Posterior cingulate gyrus (tissue), 11 donors: Measurements from ENCODE around the gene PROK1.
A peak's percentile ranks its signal among the peaks of the same experiment; 100 is the strongest.

Experiments
- DNase-seq, 10 donors: peaks; one replicate each; pipeline versions ENCODE4 v3.0.0 to v3.0.0-alpha.2; 2020 to 2021; ENCODE audit warnings: mixed read lengths in 3 of 10
- intact Hi-C: fragments of 100-400 bp; cut with DNase I; formaldehyde crosslinking; loops from one replicate; pipeline ENCODE4 v1.15.1; 2023

PROK1 gene

GRCh38 chr1:110483308-110483685, 32.3 kb downstream of the PROK1 start:
- peak in 5 of 10 donors; percentile 21 to 87 (median 48) for DNase-seq

GRCh38 chr1:110484801-110485200, 33.9 kb downstream of the PROK1 start:
- intact Hi-C loops: no loop called here

More at GRCh38 chr1:110483308-110483685, 32.3 kb downstream of the PROK1 start:
- intact Hi-C loops: no loop called here

GRCh38 chr1:110485725-110486124, 34.8 kb downstream of the PROK1 start:
- intact Hi-C loops: no loop called here
- peak in 1 of 10 donors; percentile 77 for DNase-seq

More at GRCh38 chr1:110484801-110485200, 33.9 kb downstream of the PROK1 start:
- peak in 1 of 10 donors; percentile 77 for DNase-seq

GRCh38 chr1:110487726-110488125, 36.8 kb downstream of the PROK1 start:
- intact Hi-C loops: no loop called here
- peak in 1 of 10 donors; percentile 44 for DNase-seq

- peak in 1 of 10 donors; percentile 63 for DNase-seq
- intact Hi-C loops: no loop called here
These were observed 37.2 kb downstream of the PROK1 start for GRCh38 chr1:110488161-110488560.

GRCh38 chr1:110488867-110489266, 37.9 kb downstream of the PROK1 start:
- no peak for DNase-seq
- intact Hi-C loops: no loop called here

GRCh38 chr1:110489406-110489805, 38.5 kb downstream of the PROK1 start:
- peak in 1 of 10 donors; percentile 79 for DNase-seq
- intact Hi-C loops: no loop called here

- peak in 1 of 10 donors; percentile 55 for DNase-seq
- intact Hi-C loops: no loop called here
These were observed 39.1 kb downstream of the PROK1 start for GRCh38 chr1:110489973-110490542.

GRCh38 chr1:110490791-110491451, 40.0 kb downstream of the PROK1 start:
- peak in 8 of 10 donors; percentile 22 to 93 (median 54) for DNase-seq
- intact Hi-C loops: no loop called here

GRCh38 chr1:110492573-110492972, 41.6 kb downstream of the PROK1 start:
- DNase-seq: peak in 2 of 10 donors; percentile 77 to 80
- intact Hi-C loops: no loop called here

- DNase-seq: peak in 1 of 10 donors; percentile 63
- intact Hi-C loops: no loop called here
These were observed 42.2 kb downstream of the PROK1 start for GRCh38 chr1:110493059-110493699.

- intact Hi-C loops: no loop called here
- DNase-seq: peak in 2 of 10 donors; percentile 52 to 80
These were observed 43.1 kb downstream of the PROK1 start for GRCh38 chr1:110494036-110494435.

GRCh38 chr1:110494522-110495406, 43.8 kb downstream of the PROK1 start:
- DNase-seq: peak in 4 of 10 donors; percentile 27 to 79 (median 48)

GRCh38 chr1:110495926-110496600, 45.1 kb downstream of the PROK1 start:
- intact Hi-C loops: loop anchor here (5.0 kb wide), 1 partner anchor 289 kb away; no protein-coding TSS in a partner anchor
- peak in 9 of 10 donors; percentile 55 to 96 (median 83) for DNase-seq

More at GRCh38 chr1:110494522-110495406, 43.8 kb downstream of the PROK1 start:
- intact Hi-C loops: loop anchor here (5.0 kb wide), 1 partner anchor 287 kb away; no protein-coding TSS in a partner anchor

- intact Hi-C loops: loop anchor here (5.0 kb wide), 1 partner anchor 291 kb away; no protein-coding TSS in a partner anchor
These were observed 47.3 kb downstream of the PROK1 start for GRCh38 chr1:110498270-110498669.

GRCh38 chr1:110501488-110502132, 50.7 kb downstream of the PROK1 start:
- intact Hi-C loops: no loop called here
- no peak for DNase-seq

More at GRCh38 chr1:110498270-110498669, 47.3 kb downstream of the PROK1 start:
- DNase-seq: peak in 2 of 10 donors; percentile 55 to 71

- intact Hi-C loops: no loop called here
- peak in 3 of 10 donors; percentile 8 to 33 (median 28) for DNase-seq
These were observed 51.6 kb downstream of the PROK1 start for GRCh38 chr1:110502402-110503151.

- DNase-seq: peak in 1 of 10 donors; percentile 72
- intact Hi-C loops: no loop called here
These were observed 52.5 kb downstream of the PROK1 start for GRCh38 chr1:110503471-110503870.
